Measurements from ENCODE around the gene CST4. TPM values are rescaled to one million over a fixed set of nuclear protein-coding genes. Genes with fewer than 3 reads are reported as not detected.
"Not testable (repeated sequence)": the region's sequence is repeated elsewhere in the genome, so short reads cannot be mapped to it uniquely, and the experiment has no call there.

The CST4 gene

DNA sequence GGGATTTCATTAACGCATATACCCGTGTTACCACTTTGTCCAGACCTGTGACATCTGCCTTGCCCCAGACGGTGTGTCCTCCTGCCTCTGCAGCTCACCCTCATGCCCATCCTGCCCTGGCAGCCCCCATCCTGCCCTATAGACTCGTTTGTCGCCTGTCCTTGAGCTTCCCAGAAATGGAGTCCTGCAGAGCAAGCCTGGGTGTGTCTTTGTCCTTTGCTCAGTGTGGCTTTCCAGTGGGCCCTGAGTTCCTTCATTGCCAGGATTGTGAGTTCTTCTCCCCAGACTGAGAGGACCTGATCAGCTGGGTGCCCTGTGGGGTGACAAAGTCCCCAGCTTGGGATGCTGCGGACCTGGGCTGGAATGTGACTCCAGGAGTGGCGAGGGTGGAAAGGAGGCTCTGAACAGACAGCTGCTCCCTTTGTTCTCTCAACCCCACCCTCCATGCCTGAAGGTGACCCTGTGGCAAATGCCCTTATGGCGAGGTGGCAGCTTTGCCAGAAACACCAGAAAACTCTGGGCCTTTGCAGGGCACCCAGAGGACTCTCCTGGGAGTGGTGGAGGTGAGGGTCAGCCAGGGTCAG lies 48.7 kb downstream of the CST4 start:
- Histone ChIP-seq H3K27me3 (ENCODE audit: control insufficient read depth, insufficient read depth, low read length) (no peaks in the 10 kb centered on the region), H3K36me3 (ENCODE audit: insufficient read depth, low read length) (no peaks in the 10 kb centered on the region), H3K4me1 (ENCODE audit: control insufficient read depth, insufficient read depth, low read length) (peaks cover 29% of the 10 kb centered on the region), H3K9me3 (replicated peaks; ENCODE audit: low read length) (no peaks in the 10 kb centered on the region), H3K9ac (ENCODE audit: low read depth, low read length) (no peak overlapping the region), H3K4me3 (ENCODE audit: low read length) (no peak overlapping the region), H3K4me2 (ENCODE audit: low read length) (no peak overlapping the region)

- peaks cover 34% of the 10 kb centered on the region for H3K4me1 ChIP-seq (ENCODE audit: control insufficient read depth, insufficient read depth, low read length)
- no peak overlapping the region for H3K4me3 ChIP-seq (ENCODE audit: low read length)
- no peaks in the 10 kb centered on the region for H3K9me3 ChIP-seq (replicated peaks; ENCODE audit: low read length)
- H3K36me3 ChIP-seq (ENCODE audit: insufficient read depth, low read length): peaks cover 3% of the 10 kb centered on the region
- no peaks in the 10 kb centered on the region for H3K27me3 ChIP-seq (ENCODE audit: control insufficient read depth, insufficient read depth, low read length)
- no peak overlapping the region for H3K4me2 ChIP-seq (ENCODE audit: low read length)
- H3K9ac ChIP-seq (ENCODE audit: low read depth, low read length): no peak overlapping the region
These were observed 49.3 kb downstream of the CST4 start for GRCh38 chr20:23639490-23639958.

- no peaks in the 10 kb centered on the region for H3K9me3 ChIP-seq (replicated peaks; ENCODE audit: low read length)
- no peak overlapping the region for H3K4me3 ChIP-seq (ENCODE audit: low read length)
- no peak overlapping the region for H3K9ac ChIP-seq (ENCODE audit: low read depth, low read length)
- peaks cover 9% of the 10 kb centered on the region for H3K36me3 ChIP-seq (ENCODE audit: insufficient read depth, low read length)
- no peaks in the 10 kb centered on the region for H3K27me3 ChIP-seq (ENCODE audit: control insufficient read depth, insufficient read depth, low read length)
- peaks cover 38% of the 10 kb centered on the region for H3K4me1 ChIP-seq (ENCODE audit: control insufficient read depth, insufficient read depth, low read length)
- H3K4me2 ChIP-seq (ENCODE audit: low read length): no peak overlapping the region
These were observed 50.5 kb downstream of the CST4 start for GRCh38 chr20:23638309-23638708.

DNA sequence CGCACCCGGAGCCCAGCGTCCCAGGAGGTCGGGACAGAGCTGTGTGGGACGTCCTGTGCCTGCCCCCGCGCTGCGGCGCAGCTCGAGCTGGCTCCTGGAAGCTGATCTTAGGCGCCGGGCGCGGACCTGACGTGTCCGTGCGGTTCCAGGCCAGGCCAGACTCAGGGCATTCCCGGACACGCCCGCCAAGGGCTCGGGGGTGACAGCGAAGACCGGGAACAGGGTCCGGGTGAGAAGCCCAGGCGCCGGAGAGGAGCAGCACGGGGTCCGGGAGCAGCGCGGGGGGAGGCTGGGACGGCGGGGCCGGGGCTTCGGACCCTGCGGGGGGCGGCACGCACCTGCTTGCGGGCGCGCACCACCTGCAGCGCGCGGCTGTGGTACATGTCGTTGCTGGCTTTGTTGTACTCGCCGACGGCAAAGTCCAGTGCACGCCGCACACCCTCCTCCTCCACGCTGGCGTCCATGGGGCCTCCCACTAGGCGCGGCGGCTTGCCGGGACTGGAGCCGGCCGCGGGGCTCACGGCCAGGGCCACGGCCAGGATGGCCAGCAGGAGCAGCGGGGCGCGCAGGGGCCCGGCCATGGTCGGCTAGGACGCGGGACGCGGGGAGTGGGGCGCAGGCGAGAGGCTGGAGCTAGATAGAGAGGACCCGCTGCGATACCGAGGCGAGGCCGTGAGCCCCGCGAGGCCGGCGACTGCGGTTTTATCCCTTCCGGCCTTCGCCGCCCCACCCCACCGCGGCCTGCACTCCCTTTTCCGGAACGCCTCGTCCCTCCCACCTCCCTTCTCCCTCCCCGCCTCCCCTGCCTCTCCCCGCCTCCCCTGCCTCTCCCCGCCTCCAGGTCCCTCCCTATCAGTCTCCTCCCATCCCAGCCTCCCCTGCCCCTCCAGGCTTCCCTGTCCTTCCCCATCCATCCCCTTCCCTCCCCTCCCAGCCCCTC lies 51.3 kb downstream of the CST4 start, which contains the start of gene CST3:
CST3 (minus strand) TSS at position 674 of the 940 bp plus-strand sequence; CDS start at position 581, 93 bp downstream.
- H3K36me3 ChIP-seq (ENCODE audit: insufficient read depth, low read length): peaks cover 14% of the 10 kb centered on the region
- H3K9me3 ChIP-seq (replicated peaks; ENCODE audit: low read length): no peaks in the 10 kb centered on the region
- no peaks in the 10 kb centered on the region for H3K27me3 ChIP-seq (ENCODE audit: control insufficient read depth, insufficient read depth, low read length)
- peak within 1 kb of the TSS; percentile 93 for H3K4me2 ChIP-seq (ENCODE audit: low read length)
- peak within 1 kb of the TSS; percentile 93 for H3K9ac ChIP-seq (ENCODE audit: low read depth, low read length)
- H3K4me1 ChIP-seq (ENCODE audit: control insufficient read depth, insufficient read depth, low read length): peaks cover 34% of the 10 kb centered on the region
- H3K4me3 ChIP-seq (ENCODE audit: low read length): peak within 1 kb of the TSS; percentile 96

- no peaks in the 10 kb centered on the region for H3K27me3 ChIP-seq (ENCODE audit: control insufficient read depth, insufficient read depth, low read length)
- peak overlapping the region; percentile 93 for H3K4me2 ChIP-seq (ENCODE audit: low read length)
- no peaks in the 10 kb centered on the region for H3K9me3 ChIP-seq (replicated peaks; ENCODE audit: low read length)
- peak overlapping the region; percentile 96 for H3K4me3 ChIP-seq (ENCODE audit: low read length)
- H3K9ac ChIP-seq (ENCODE audit: low read depth, low read length): peak overlapping the region; percentile 93
- peaks cover 28% of the 10 kb centered on the region for H3K4me1 ChIP-seq (ENCODE audit: control insufficient read depth, insufficient read depth, low read length)
- H3K36me3 ChIP-seq (ENCODE audit: insufficient read depth, low read length): peaks cover 20% of the 10 kb centered on the region
These were observed 51.9 kb downstream of the CST4 start for GRCh38 chr20:23636908-23637281.

- Histone ChIP-seq H3K36me3 (ENCODE audit: insufficient read depth, low read length) (peaks cover 20% of the 10 kb centered on the region), H3K9ac (ENCODE audit: low read depth, low read length) (peak overlapping the region; percentile 93), H3K27me3 (ENCODE audit: control insufficient read depth, insufficient read depth, low read length) (no peaks in the 10 kb centered on the region), H3K4me1 (ENCODE audit: control insufficient read depth, insufficient read depth, low read length) (peaks cover 25% of the 10 kb centered on the region), H3K9me3 (replicated peaks; ENCODE audit: low read length) (no peaks in the 10 kb centered on the region), H3K4me3 (ENCODE audit: low read length) (peak overlapping the region; percentile 96), H3K4me2 (ENCODE audit: low read length) (peak overlapping the region; percentile 93)
These were observed 52.5 kb downstream of the CST4 start for GRCh38 chr20:23636182-23636907.

GRCh38 chr20:23635768-23636090 lies 53.1 kb downstream of the CST4 start:
- Histone ChIP-seq H3K4me1 (ENCODE audit: control insufficient read depth, insufficient read depth, low read length) (peaks cover 25% of the 10 kb centered on the region), H3K4me2 (ENCODE audit: low read length) (peak overlapping the region; percentile 93), H3K36me3 (ENCODE audit: insufficient read depth, low read length) (peaks cover 20% of the 10 kb centered on the region), H3K9ac (ENCODE audit: low read depth, low read length) (peak overlapping the region; percentile 93), H3K4me3 (ENCODE audit: low read length) (peak overlapping the region; percentile 96)
- not testable (repeated sequence) for H3K27me3 ChIP-seq (ENCODE audit: control insufficient read depth, insufficient read depth, low read length); H3K9me3 ChIP-seq (replicated peaks; ENCODE audit: low read length)

Small RNA genes within 50 kb of the gene (small RNA-seq; reads per million reads assigned to genes)
- gene CST2P1: not detected

All from skeletal muscle satellite cell (primary cell).